GM21381 (cell line): Measurements from ENCODE around the gene NOTCH3.

Experiments used
- ATAC-seq: cut with Tn5 transposase; IDR thresholded peaks from one replicate; pipeline ENCODE4 v1.9.1; 2021; ENCODE audit warnings: mild to moderate bottlenecking, moderate library complexity; ENCODE audit not compliant: unreplicated experiment

NOTCH3 gene

GRCh38 chr19:15125232-15126067, 75.3 kb downstream of the NOTCH3 start:
- ATAC-seq, result peak; percentile 87

GRCh38 chr19:15124572-15125231, 76.1 kb downstream of the NOTCH3 start:
- no peak for ATAC-seq

- ATAC-seq, result no peak
Observed at GRCh38 chr19:15123900-15124299, 76.9 kb downstream of the NOTCH3 start.

- ATAC-seq, result no peak
Observed at GRCh38 chr19:15123031-15123890, 77.5 kb downstream of the NOTCH3 start.

GRCh38 chr19:15122331-15123030, 78.3 kb downstream of the NOTCH3 start:
- no peak for ATAC-seq

- no peak for ATAC-seq
Observed at GRCh38 chr19:15120135-15121026, 80.4 kb downstream of the NOTCH3 start.

GRCh38 chr19:15118789-15119494, 81.9 kb downstream of the NOTCH3 start:
- no peak for ATAC-seq

GRCh38 chr19:15118248-15118647, 82.5 kb downstream of the NOTCH3 start:
- ATAC-seq, result no peak

- ATAC-seq, result no peak
Observed at GRCh38 chr19:15116856-15117255, 83.9 kb downstream of the NOTCH3 start.

GRCh38 chr19:15115762-15116615, 84.8 kb downstream of the NOTCH3 start:
- no peak for ATAC-seq

- ATAC-seq, result no peak
Observed at GRCh38 chr19:15115080-15115479, 85.7 kb downstream of the NOTCH3 start.

- ATAC-seq, result no peak
Observed at GRCh38 chr19:15114153-15114540, 86.6 kb downstream of the NOTCH3 start.

GRCh38 chr19:15113245-15114152, 87.3 kb downstream of the NOTCH3 start:
- ATAC-seq, result no peak

GRCh38 chr19:15112385-15112784, 88.4 kb downstream of the NOTCH3 start:
- ATAC-seq, result no peak

- ATAC-seq, result no peak
Observed at GRCh38 chr19:15111758-15112157, 89.0 kb downstream of the NOTCH3 start.

- no peak for ATAC-seq
Observed at GRCh38 chr19:15110418-15110815, 90.4 kb downstream of the NOTCH3 start.

- no peak for ATAC-seq
Observed at GRCh38 chr19:15109768-15110417, 90.9 kb downstream of the NOTCH3 start.
